Stimulated activated CD4-positive, alpha-beta T cell treated with anti-CD3 and anti-CD28 coated beads, Interleukin-4, amount 100 ng/mL, for 1 hour (primary cell): ENCODE data around the gene SLX4.
"Not testable (repeated sequence)": the region's sequence is repeated elsewhere in the genome, so short reads cannot be mapped to it uniquely, and the experiment has no call there.

ENCODE experiments used
- DNase-seq: peaks from one replicate; pipeline ENCODE4 v3.0.0-alpha.2; 2020

The SLX4 gene

GRCh38 chr16:3640632-3641501 is 29.5 kb upstream of the SLX4 start:
- DNase-seq: no peak

DNA sequence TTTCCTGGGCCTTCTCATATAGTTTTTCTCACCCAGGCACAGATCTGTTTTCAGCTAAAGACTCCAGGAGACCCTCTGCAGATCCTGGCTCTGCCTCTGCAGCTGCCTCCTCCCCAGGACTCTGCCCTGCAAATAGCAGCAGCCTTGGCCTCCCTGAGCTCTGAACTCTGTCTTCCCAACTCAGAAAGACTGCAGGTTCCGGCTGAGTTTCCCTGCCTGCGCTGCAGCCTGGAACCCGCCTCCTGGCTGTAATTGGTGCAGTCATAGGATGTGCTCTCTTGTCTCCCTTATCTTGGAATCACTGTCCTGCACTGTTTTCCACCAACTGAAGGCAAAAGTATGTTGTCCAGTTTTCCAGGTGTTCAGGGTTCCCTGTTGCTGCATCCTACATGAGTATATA is 28.8 kb upstream of the SLX4 start:
- DNase-seq: no peak

DNA sequence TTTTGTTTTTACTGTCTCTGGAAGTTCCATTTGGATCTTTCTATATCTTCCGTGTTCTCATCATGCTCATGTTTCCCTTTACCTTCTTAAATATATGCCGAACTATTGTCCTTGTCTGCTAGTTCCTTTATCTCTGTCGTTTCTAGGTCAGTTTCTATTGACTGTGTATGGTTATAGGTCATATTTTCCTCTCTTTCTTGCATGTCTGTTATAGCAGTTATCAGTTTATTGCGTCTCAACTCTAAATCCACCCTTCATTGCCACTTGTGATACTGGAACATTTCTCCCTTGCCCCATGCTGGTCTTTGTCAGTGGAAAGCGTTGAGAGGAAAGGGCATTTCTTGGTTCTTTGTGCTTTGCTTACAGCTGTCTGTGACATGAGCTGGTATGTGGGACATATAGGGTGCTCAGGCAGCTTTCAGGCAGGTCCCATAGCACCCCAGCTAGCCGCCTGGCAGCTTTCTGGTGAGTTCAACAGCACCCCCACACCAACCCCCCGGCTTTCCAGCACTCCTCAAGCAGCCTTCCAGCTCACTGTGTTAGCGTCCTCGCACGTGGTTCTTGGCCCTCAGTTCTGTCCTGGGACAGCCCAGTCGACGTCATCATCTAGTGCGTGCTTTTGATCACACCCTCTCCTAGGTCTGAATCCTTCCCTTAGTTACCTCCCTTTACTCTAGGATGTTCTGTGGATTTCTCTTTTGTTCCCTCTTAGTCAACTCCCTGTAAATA is 27.7 kb upstream of the SLX4 start:
- no peak for DNase-seq

DNA sequence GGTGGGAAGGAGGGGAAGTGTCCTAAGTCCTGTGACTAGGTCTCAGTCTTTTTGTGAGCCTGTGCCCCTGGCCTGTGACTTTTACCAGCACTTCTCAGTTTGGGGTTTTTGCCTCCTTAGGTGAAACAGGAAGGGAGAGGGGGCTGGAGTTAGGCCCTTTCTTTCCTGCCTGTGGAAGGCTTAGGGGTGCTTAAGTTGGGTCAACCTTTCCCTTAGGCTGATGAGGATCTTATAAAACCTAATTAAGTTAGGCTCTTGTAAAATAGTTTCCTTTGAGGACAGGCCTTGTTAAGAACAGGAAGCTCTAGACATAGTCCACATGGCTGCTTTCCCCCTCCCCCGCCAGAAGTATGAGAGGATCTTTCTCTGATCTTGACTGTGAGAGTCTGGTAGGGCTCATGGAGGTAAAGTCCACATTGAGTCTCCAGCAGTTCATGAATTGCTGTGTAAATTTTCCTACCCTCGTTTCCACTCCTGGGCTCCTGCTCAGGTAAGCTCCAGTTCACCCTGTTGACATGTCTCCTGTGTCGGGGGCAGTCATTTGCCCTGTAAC is 26.0 kb upstream of the SLX4 start:
- peak; percentile 29 for DNase-seq

GRCh38 chr16:3625911-3626732 is 14.7 kb upstream of the SLX4 start:
- DNase-seq: no peak

- no peak for DNase-seq
Measured at GRCh38 chr16:3625331-3625730, 13.9 kb upstream of the SLX4 start.

GRCh38 chr16:3623642-3624041 is 12.2 kb upstream of the SLX4 start:
- no peak for DNase-seq

DNA sequence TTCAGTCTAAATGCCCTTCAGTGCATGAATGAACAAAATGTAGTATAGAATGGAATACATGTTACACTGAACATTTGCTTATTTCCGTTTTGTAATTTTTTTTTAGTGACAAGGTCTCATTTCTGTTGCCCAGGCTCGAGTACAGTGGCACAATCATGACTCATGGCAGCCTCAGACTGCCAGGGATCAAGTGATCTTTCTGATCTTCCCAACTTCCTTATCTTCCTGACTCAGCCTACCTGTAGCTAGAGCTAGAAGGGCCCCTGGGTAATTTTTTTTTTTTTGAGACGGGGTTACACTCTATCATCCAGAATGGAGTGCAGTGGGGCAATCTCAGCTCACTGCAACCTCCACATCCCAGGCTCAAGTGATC is 7.3 kb upstream of the SLX4 start:
- no peak for DNase-seq

- DNase-seq: no peak
Measured at GRCh38 chr16:3612510-3613466, 1.4 kb upstream of the SLX4 start.

- DNase-seq: no peak
Measured at GRCh38 chr16:3610698-3611145, 684 bp downstream of the SLX4 start.

DNA sequence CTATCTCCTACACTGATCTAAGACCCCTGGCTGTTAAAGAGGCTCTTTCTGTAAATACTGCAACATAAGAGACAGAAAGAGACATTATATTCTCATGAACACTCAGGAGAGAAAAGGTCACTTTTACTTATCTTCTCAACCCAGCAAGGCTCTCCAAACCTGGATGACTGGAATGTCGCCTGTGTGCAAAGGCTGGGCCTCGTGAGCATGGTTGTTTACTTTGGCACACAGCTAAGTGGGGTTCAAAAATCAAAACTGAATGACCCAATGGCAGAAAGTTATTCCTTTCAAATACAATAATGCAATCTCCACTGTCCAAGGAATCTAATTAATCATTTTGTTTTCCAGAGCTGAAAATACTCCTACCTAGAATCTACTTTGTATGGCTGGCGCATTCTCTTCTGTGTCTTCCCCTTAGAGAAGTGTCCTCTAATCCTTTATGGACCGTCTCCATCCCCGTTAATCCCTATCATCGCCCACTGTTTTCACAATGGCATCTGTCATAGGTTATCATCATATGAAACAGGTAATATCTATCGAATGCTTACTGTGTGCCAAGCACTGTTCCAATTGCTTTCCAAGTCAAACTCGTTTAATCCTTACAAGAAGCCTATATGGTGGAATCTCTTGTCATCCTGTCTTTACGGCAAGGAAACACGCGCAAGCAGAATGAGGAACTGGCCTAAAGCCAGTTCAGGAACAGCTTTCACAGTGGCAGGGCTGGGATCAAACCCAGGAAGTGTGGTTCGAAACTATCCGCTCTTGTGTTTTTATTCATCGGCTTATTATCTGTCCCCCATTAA is 1.3 kb downstream of the SLX4 start:
- no peak for DNase-seq

DNA sequence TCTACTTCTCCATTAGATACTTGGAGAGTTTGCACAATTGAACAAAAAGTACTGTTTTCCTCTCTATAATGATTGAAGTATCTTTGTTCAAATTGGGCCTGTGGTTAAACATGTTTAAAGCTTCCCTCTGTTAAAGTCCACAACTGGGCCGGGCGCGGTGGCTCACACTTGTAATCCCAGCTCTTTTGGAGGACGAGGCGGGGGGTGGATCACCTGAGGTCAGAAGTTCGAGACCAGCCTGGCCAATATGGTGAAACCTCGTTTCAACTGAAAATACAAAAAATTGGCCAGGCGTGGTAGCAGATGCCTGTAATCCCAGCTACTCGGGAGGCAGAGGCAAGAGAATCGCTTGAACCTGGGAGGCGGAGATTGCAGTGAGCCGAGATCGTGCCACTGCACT is 2.4 kb downstream of the SLX4 start:
- DNase-seq: not testable (repeated sequence)

DNA sequence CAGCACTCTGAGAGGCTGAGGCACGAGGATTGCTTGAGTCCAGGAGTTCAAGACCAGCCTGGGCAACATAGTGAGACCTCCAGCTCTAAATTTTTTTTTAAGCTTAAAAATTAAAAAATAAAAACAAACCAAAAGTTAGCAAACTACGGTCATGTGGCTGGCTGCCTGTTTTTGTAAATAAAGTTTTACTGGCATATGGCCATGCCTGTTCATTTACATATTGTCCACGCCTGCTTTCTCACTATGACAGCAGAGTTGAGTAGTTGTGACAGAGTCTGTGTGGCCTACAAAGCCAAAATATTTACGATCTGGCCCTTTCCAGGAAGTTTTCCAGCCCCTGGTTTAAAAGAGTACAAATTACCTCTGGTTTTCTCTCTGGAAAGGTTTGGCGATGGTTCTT is 3.3 kb downstream of the SLX4 start:
- no peak for DNase-seq

- no peak for DNase-seq
Measured at GRCh38 chr16:3607634-3608033, 3.8 kb downstream of the SLX4 start.

DNA sequence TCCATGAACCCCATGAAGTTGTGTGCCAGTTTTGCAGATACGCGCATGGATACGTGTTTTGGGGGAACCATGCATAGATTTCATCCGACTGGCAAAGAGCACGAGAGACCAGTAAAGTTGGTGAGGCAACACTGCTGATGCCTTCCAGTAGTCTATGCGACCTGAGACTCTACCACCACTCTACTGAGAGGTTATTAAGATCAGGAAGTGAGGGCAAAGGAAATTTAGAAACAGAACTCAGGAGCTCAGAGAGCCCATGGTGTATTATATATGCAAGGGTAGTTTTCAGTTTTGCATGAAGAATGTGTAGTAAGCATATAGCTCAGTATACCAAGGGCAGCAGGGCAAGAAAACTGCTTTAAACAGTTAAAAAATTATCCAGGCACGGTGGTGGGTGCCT is 4.2 kb downstream of the SLX4 start:
- no peak for DNase-seq

GRCh38 chr16:3606441-3606840 is 5.0 kb downstream of the SLX4 start:
- DNase-seq: no peak

- DNase-seq: no peak
Measured at GRCh38 chr16:3602320-3602653, 9.1 kb downstream of the SLX4 start.

- DNase-seq: no peak
Measured at GRCh38 chr16:3601614-3602319, 9.6 kb downstream of the SLX4 start.

DNA sequence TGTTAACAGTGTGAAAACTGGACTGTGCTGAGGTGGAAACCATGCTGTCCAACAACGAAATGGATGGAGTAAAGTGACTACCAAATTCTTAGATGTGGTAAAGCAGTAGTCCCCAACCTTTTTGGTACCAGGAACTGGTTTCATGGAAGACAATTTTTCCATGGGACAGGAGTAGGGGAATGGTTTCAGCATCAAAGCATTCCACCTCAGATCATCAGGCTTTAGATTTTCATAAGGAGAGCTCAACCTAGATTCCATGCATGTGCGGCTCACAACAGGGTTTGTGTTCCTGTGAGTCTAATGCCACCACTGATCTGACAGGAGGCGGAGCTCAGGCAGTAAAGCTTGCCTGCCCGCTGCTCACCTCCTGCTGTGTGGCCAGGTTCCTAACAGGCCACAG is 11.5 kb downstream of the SLX4 start:
- DNase-seq: no peak

GRCh38 chr16:3599121-3599520 is 12.3 kb downstream of the SLX4 start:
- DNase-seq: no peak

- DNase-seq: no peak
Measured at GRCh38 chr16:3598236-3598635, 13.2 kb downstream of the SLX4 start.
